Ramos (cell line): ENCODE measurements around the gene ZNF536.

Source experiments
- in situ Hi-C: fragments of 300-500 bp; cut with MboI; formaldehyde crosslinking; loops from one replicate; pipeline ENCODE4 v1.14.3; 2022; ENCODE audit warnings: low sequenced_read_pairs; ENCODE audit not compliant: unreplicated experiment

ZNF536 gene

DNA sequence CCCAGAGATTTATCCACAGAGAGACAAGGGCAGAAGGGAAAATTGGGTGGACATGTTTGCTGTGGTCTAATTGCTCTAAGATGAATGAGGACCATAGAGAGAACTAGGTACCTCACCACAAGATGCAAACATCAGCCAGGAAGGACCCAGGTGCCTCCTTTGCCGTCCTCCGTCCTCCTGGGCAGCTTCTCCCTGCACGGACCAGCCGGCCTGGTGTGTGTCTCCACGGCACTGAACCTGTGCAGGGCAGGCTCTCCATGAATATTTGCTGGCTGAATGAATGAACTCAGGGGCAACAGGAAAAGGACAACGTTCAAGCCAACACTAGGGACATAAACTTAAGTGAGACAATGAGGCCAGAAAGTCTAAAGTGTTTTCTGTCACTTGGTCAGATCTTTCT lies 143.9 kb downstream of the ZNF536 start:
- in situ Hi-C loops = no loop called here

DNA sequence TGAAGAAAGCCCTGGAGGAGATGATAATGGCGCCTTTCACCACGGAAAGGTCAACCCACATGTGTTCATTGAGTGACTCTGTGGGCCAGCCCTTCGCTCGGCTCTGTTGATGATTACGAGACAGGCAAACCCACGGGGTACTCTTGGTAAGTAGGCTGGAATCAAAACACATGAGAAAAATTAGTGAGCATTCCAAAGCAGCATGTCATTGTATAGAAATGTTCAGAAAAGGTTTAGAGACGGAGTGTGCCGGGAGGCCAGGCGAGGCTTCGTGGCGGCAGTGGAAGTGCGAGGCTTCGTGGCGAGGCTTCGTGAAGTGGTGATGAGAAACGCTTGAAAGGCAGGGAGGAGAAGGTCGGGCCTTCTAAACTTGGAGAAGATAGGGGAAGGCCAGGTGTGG lies 144.3 kb downstream of the ZNF536 start:
- in situ Hi-C loops = no loop called here

DNA sequence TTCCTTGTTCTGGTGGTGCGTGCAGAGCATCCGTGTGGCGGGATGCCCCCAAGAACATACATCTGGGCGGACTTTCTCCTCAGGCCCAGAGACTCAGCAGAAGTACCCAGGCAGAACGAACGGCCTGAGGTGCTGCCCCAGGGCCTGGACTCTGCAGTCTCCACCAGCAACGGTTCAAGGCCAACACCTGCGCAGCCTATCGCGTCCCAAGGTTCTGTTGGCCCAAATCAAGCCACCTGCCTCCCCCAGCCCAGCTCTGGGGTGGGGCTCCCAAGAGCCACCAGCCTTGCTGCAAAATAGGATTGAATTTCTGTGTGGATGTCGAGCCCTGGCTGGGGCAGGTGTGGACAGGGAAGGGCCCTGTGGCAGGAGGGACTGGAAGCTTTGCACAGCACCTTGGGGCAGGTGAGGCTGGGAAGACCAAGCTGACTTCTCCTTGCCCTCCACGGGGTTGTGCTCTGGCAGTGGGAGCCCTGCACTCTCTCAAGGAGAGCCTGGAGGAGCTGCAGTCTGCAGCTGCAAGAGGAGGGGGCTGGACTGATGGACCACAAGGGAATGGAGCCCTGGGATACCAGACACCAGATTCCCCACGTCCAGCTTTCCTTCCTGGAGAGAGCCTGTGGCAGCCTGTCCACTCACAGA lies 146.9 kb downstream of the ZNF536 start:
- in situ Hi-C loops = no loop called here

DNA sequence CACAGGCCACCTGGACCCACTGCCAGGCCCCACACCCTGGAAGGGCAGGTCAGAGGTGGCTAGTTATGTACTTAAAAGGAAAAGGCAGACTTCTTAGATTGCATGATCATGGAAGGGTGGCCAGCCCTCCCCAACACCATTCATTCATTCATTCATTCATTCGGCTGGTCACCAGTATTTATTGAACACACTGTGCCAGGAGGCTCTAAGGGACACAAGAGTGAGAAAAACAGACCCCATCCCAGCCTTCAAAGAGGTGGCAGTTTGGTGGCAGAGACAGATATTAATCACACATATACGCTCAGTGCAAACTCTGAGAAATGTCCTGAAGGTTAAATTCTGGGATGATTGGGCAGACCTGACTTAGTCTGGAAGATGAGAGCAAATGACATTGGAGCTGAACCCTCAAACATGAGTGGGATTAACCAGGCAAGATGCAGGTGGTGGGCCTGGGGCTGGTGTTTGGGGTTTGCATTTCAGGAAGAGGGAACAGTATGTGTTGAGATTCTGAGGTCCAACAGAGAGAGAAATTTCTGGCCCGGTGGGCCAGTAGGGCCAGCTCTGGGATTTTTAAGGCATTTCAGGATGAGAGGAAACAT lies 147.5 kb downstream of the ZNF536 start:
- in situ Hi-C loops = no loop called here

DNA sequence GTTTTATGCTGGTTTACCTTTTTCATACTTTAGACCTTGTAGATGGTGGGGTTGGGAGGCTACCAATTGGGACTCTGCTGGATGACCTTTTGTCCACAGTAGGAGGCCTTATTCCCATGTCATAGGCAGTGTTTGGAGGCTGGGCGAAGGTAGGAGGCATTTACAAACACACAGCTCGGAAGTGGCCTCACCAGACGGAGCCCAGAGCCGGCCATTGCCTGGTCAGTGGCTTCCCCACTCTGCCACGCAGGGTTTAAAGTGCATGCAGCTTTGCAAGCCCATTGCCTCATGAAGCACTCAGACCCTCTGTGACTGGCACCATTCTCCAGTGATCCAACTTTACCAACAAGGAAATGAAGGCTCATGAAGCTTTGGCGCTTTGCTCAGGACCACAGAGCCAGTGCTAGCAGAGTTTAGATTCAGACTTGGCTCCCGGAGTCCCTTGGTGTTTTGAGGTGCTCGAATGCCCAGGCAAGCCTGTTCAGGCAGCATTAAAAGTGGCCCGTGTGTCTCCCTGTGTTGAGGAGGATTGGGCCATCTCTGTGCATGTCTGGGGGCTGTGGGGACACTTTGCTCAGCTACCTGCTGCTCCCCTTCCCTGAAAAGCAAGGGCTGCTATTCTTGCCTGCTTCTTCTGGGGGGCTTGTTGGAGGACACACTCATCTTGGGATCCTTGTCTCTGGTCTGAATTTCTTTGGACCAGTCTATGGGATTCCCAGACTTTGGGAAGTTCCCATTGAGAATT lies 148.7 kb downstream of the ZNF536 start:
- in situ Hi-C loops = no loop called here

DNA sequence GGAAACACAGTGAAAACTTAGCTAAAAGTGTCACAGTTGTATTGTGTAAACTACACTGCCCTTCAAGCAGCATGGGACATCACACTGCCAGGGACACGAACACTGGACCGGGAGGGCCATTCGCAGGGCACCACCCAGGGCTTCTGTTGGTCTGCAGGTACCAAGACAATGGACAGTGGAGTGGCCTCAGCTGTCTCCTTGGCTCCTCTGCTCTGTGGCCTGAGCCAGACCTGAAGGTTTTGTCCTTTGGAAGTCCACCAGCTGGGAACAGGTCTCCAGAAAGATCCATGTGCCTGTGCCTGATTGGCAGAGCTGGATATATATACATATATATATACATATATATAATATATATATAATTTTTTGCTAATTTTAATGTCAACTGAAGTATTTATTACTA lies 149.8 kb downstream of the ZNF536 start:
- in situ Hi-C loops = no loop called here

DNA sequence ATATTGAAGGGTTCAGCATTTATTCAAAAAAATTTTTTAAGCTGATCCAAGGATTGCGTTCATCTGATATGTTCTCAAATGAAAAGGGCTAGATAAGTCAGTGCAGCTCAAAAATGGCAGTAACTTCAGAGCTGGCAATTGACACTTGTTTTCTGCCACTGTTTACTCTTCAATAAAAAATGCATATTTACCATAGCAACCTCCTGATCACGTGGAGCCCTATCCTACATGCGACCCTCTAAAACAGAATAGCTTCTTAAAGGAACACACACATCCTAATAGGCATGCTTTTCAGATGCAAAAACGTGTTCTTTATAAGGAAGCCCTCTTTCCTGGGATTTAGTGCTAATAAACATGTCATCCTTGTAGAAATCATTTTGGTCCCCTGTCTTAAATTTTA lies 150.2 kb downstream of the ZNF536 start:
- in situ Hi-C loops = no loop called here

DNA sequence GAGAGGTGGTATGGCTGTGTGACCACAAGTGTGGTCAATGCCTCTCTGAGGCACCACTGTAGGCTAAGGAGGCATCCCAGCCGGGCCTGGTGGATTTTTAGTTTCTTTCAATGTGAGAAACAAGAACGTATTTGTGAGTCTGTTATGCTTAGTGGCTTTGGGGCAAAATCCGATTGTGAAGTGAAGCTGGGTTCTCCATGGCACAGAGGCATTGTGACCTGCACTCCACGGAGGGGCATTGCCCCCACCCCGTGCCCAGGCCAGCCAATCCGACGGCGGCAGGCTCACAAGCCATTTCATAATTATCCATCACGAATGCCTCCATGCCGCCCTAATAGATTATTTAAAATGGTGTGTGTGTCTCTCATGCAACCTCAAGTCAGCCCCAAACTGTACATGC lies 151.6 kb downstream of the ZNF536 start:
- in situ Hi-C loops = no loop called here

DNA sequence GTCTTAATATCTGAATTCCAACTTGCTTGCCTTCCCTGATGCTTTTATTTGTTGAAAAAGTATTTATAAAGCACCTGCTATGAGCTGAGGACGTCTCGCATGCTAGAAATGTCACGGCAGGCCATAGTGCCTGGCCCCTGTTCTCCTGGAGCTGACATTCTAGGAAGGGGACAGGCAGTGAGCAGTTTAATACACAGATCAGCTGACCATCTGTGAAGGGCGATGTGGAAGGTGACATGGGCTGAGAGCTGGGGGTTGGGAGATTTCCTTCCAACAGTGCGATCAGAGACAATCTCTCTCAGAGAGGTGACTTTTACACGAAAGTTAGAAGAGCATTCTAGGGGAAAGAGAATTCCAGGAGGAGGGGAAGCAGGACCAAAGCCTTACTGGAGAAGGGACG lies 153.2 kb downstream of the ZNF536 start:
- in situ Hi-C loops = no loop called here

DNA sequence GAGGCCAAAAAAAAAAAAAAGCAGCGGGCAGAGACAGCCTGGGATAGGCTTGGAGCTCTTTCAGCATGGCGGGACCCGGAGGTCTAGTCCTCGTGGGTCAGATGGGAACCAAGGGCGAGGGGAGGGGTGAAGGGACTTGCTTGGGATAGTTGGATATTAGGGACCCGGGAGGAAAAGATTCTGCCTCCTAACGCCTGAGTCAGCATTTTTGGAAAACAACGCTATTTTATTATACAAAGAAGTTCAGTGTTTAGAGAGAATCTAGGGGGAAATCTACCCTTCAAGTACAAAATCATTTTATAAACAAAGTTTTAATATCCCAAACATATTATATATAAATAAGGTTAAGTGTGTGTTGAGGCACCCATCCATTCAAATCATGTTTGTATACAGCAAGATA lies 156.7 kb downstream of the ZNF536 start:
- in situ Hi-C loops = no loop called here

DNA sequence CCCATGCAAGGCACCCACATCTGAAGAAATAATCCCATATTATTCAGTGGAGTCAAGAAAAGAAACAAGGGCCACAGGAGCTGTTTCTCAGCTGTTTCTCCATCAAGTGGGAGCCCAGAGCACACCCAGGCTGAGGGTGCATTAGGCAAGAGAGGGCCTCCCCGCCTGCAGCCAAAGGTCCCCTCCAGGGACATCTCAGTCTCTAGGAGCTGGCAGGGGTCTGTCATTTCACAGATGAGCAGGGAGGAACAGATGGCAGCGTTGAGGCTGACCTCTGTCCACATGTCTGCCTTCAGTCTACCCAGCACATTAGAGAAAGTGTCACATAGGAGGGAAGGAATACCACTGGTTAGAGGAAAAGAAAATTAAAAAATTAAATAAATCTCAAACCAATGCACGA lies 157.7 kb downstream of the ZNF536 start:
- in situ Hi-C loops = no loop called here

DNA sequence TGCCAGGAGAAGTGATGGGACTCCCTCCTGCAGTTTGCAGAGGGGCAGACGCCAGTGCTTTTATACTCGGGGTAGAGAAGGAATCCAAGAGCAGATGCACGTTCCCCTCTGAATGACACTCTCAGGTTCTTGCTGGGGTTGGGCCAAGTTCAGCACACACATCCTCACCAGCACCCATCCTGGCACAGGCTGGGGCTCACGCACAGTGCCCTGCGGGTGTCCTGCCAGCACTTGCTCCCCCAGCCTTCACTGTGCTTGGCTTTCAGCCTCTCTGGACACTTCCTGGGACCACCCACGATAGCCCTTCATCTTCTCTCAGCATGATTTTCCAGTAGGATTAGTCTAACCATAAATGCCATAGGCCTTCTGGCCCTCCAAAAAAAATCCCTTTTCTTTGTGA lies 158.6 kb downstream of the ZNF536 start:
- in situ Hi-C loops = no loop called here

DNA sequence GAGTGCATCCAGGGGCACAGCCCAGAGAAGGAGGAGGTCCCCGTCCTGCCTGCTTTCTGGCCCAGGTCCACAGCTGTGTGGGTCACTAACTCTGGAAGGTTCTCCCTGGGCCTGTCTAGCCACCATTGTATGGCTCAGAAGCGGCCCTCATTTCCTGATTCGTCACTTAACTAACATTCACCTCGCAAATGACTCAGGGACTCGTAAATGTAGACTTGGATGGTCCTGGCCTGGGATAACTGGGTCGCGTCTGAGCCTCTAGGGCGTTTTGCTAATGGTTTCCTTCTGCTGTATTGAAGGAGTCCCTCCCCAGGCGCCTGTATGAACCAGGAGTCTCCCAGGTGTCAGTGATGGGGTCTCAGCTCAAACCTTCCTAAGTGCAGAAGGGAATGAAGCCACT lies 162.8 kb downstream of the ZNF536 start:
- in situ Hi-C loops = no loop called here

DNA sequence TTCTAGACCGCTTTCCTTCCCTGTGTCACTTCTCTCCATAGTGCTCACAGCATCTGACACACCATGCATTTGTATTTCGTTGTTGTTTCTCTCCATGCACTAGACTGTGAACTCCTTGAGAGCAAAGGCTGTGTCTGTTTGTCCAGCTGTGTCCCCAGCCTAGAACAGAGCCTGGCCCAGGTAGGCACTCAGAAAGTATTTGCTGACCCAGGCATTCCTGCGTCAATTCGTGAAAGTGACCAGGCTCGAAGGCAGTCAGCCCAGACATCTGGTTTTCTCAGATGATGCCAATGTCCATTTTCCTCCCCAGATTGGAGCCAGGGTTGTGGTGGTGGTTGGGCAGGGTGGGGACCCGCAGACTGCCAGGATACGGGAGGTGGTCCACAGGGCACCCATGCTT lies 164.8 kb downstream of the ZNF536 start:
- in situ Hi-C loops = no loop called here

DNA sequence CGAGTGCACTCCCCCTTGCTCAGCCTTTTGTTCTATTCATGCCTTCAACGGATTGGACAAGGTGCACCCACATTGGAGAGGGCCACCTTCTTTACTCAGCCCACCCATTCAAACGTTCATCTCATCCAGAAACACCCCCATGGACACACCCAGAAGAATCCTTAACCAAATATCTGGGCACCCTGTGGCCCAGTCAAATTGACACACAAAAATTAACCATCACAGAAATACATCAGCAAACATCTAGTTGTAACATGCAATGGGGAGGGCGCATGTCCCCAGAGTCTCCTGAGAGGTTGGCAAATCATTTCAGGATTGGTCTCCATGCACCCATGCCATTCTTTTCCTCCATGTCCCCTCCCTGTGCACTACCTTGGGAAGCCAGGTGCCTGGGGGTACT lies 167.1 kb downstream of the ZNF536 start:
- in situ Hi-C loops = no loop called here

DNA sequence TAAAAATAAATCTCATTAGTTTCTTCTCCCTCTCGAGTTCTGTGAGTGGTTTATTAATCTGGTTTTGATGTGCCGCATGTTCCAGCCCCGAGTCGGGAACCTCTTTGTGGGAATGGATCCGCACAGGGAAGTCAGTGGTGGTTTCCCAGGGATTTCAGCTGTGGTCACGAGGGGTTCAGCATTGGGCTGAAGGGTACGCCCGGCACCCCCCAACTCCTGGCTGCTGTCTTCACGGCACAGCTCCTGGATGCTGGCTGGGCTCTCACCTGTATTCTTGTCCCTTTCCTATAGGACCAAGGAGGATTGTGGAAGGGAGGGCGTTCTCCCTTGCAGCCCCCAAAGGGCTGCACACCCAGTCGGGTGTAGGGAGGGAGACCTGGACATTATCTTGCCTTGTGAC lies 167.8 kb downstream of the ZNF536 start:
- in situ Hi-C loops = no loop called here

DNA sequence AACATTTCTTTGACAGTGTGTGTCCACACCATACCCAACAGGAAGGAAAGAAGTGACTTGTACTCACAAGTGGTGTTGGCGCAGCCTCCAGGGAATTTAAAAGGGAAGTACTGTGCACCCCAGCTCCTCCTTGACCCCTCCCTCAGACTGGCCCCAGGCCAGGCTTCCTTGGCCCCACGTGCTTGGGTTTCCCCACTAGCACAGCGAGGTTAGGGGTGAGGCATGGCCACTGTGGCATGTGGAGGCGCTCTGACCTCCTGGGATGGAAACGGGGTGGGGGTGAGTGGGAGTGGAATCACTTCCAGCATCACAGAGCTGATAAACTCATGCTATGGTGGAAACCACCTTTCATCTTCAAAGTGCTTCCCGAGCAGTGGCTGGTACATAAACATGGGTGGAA lies 168.6 kb downstream of the ZNF536 start:
- in situ Hi-C loops = no loop called here

DNA sequence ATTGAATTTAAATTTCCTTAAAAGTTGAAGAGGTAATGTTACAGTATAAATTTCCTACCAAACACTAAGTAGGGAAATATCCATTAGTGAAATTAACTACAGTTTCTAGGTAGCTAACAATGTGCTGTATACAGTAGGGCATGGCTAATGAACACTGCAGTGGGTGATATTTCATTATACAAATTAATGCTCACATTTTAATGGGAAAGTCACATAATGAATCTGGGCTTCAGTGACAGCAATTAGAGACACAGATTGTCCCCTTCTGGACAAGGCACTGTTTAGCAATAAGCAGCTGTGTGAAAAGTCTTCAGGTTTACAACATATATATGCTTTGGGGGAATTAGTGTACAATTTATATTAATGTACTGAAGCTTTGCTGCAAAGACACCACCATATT lies 169.4 kb downstream of the ZNF536 start:
- in situ Hi-C loops = no loop called here

DNA sequence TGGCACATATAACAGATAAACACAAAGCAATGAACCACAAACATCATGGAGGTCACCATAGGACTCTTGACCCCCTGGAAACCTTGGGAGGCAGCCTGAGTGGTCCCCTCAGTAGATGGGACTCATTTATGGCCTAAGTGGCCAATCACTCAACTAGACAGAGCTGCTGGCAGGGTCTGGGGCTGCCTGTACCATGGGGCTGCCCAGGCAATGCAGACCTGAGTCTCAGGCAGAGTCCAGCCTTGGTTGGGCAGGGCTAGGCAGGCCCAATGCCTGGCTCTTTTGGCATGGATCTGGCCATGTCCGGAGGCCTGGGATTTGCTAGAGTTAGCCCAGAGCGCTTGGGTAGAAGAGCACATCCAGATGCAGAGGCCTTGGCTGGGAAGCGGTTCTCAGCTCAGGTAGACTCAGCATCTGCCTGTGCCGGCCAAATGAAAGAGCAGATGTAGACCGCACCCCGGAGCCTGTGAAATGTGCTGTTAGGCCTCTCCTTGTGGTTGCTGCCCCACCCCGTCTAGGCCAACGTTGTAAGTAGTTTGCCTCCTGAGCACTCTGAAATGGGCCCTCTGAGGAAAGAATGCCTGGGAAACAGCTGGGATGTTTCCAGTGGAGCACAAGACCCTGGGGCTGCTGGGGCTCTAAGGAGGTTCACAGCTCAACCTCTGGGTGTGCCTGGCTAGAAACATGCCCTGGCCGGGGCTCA lies 171.2 kb downstream of the ZNF536 start:
- in situ Hi-C loops = no loop called here

DNA sequence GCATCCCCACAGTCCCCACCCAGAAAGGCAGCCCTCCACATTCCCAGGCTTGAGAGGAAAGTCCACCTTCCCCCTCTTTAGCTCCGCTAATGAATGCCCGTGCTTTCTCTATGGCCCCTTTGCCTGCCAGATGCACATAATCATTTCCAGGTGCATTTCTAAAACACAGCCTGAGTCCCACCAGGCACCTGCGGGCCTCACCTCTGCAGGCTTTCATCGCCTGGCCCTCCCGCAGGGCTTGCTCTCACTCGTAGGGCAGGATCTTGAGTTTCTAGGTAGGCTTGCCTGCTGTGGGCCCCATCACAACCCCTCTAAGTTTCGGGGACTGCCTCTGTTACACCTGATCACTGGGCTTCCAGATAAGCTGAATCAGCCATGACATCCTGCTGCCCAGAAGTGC lies 173.6 kb downstream of the ZNF536 start:
- in situ Hi-C loops = no loop called here

DNA sequence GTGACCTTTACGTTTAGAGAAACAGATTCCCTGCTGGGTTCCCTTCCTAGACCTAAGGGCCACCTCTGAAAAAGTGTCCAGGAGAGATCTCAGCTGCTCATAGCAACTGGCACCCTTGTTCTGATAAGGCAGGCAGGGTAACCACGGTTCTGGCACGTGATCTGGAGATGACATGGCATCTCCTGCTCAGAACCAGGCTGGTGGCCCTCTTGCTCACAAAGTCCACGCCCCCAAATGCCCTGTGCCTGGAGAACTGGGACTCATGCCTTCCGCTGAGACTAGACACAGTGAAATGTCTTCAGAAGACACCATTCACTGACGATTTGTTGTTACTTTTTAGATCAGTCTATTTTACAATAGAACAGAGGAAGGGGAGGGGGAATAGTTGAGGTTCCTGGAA lies 174.1 kb downstream of the ZNF536 start:
- in situ Hi-C loops = no loop called here
